Stomach (tissue), 4 donors: ENCODE data around the gene CTNNA1.

ENCODE experiments used
- POLR2A ChIP-seq, 4 donors: fragments of 450-650 bp; IDR thresholded peaks; one replicate each; pipeline ENCODE4 v1.6.1; 2016; ENCODE audit warnings: antibody characterized with exemption in 4 of 4, control low read depth in 2 of 4, mild to moderate bottlenecking in 1 of 4, moderate library complexity in 1 of 4
- TF ChIP-seq, protein P1 (sequence below), 7 experiments: fragments of 450-650 bp in 4 of 7; fragments of 200-600 bp in 3 of 7; sonication (generic) in 3 of 7; IDR thresholded peaks; one replicate each; pipeline ENCODE4 v1.5.1; 2016 to 2019; ENCODE audit warnings: antibody characterized with exemption in 7 of 7, control low read depth in 2 of 7, mild to moderate bottlenecking in 1 of 7

DNA sequence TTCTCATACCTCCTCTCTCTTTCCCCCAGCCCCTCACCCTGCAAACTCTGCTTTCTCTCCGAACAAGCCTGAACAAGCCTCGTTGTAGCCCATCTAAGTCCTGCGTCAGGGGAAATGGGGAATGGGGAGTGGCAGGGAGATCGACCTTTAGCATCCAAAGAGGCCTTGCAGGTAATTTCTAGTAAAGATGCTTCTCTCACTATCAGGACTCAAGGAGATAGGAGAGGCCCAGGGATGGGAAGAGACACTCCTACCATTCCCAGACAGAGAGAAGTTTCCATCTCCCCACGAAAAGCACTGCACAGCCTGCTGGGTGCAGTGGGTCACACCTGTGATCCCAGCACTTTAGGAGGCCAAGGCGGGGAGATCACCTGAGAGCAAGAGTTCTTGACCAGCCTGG is 44.4 kb upstream of the CTNNA1 start:
- no peak for TF ChIP-seq POLR2A (IDR thresholded peaks at IDR 0.05)
- TF ChIP-seq, protein P1, sequence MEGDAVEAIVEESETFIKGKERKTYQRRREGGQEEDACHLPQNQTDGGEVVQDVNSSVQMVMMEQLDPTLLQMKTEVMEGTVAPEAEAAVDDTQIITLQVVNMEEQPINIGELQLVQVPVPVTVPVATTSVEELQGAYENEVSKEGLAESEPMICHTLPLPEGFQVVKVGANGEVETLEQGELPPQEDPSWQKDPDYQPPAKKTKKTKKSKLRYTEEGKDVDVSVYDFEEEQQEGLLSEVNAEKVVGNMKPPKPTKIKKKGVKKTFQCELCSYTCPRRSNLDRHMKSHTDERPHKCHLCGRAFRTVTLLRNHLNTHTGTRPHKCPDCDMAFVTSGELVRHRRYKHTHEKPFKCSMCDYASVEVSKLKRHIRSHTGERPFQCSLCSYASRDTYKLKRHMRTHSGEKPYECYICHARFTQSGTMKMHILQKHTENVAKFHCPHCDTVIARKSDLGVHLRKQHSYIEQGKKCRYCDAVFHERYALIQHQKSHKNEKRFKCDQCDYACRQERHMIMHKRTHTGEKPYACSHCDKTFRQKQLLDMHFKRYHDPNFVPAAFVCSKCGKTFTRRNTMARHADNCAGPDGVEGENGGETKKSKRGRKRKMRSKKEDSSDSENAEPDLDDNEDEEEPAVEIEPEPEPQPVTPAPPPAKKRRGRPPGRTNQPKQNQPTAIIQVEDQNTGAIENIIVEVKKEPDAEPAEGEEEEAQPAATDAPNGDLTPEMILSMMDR (IDR thresholded peaks at IDR 0.05) = no peak
